ENCODE data around the gene ISYNA1.
A peak's percentile ranks its signal among the peaks of the same experiment; 100 is the strongest.

- TF ChIP-seq CTCF (conservative IDR thresholded peaks at IDR 0.05; ENCODE audit: low read depth in 2 of 2) (peak; percentile 43 to 55), POLR2AphosphoS5 (IDR thresholded peaks at IDR 0.05; ENCODE audit: low read depth) (no peak), EZH2 (IDR thresholded peaks at IDR 0.05; ENCODE audit: low read depth, unreplicated experiment) (no peak), EZH2phosphoT487 (IDR thresholded peaks at IDR 0.05; ENCODE audit: unreplicated experiment) (no peak), ZNF462 (CRISPR knock-in tag; IDR thresholded peaks at IDR 0.05) (no peak), CREB1 (CRISPR knock-in tag; IDR thresholded peaks at IDR 0.05; ENCODE audit: low read depth) (no peak), ZNF114 (CRISPR knock-in tag; IDR thresholded peaks at IDR 0.05) (no peak)
- TF ChIP-seq, protein P1, sequence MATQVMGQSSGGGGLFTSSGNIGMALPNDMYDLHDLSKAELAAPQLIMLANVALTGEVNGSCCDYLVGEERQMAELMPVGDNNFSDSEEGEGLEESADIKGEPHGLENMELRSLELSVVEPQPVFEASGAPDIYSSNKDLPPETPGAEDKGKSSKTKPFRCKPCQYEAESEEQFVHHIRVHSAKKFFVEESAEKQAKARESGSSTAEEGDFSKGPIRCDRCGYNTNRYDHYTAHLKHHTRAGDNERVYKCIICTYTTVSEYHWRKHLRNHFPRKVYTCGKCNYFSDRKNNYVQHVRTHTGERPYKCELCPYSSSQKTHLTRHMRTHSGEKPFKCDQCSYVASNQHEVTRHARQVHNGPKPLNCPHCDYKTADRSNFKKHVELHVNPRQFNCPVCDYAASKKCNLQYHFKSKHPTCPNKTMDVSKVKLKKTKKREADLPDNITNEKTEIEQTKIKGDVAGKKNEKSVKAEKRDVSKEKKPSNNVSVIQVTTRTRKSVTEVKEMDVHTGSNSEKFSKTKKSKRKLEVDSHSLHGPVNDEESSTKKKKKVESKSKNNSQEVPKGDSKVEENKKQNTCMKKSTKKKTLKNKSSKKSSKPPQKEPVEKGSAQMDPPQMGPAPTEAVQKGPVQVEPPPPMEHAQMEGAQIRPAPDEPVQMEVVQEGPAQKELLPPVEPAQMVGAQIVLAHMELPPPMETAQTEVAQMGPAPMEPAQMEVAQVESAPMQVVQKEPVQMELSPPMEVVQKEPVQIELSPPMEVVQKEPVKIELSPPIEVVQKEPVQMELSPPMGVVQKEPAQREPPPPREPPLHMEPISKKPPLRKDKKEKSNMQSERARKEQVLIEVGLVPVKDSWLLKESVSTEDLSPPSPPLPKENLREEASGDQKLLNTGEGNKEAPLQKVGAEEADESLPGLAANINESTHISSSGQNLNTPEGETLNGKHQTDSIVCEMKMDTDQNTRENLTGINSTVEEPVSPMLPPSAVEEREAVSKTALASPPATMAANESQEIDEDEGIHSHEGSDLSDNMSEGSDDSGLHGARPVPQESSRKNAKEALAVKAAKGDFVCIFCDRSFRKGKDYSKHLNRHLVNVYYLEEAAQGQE (IDR thresholded peaks at IDR 0.05; ENCODE audit: unreplicated experiment) = no peak
These were observed 36.3 kb downstream of the ISYNA1 start for GRCh38 chr19:18401580-18402112.
